ENCODE data around the gene RAD17. TPM values are rescaled to one million over a fixed set of nuclear protein-coding genes. Genes with fewer than 3 reads are reported as not detected.
A peak's percentile ranks its signal among the peaks of the same experiment; 100 is the strongest.

RAD17 gene
- total and polyA plus RNA-seq, 12 donors, result 9.0 to 23.5 (median 19.2) TPM

GRCh38 chr5:69360442-69360841 lies 9.2 kb upstream of the RAD17 start:
- WGBS, 2 donors, result 92 to 100% methylated on average over 1 of the region's 1 CpG
- Histone ChIP-seq H3K4me3 (no peak overlapping the region), H3K4me1 (peaks cover 0 to 6% (median 0%) of the 10 kb centered on the region in 9 donors), H3K9me3 (no peaks in the 10 kb centered on the region), H3K27ac (no peak overlapping the region), H3K27me3 (no peaks in the 10 kb centered on the region), H3K36me3 (peaks cover 0 to 65% (median 0%) of the 10 kb centered on the region in 9 donors)
- no peak for ATAC-seq
- no peak for TF ChIP-seq CTCF (IDR thresholded peaks at IDR 0.05)
- no peak for DNase-seq
- intact Hi-C loops (cut with DNase I), result loop anchor here in 4 of 10 donors (10.0 kb wide), 2 partner anchors 126 to 266 kb away; partner anchors contain the start of genes CDK7 (in 2 of the 4) and SLC30A5 (in 2 of the 4)

GRCh38 chr5:69364414-69364813 lies 5.2 kb upstream of the RAD17 start:
- H3K36me3 ChIP-seq, result peaks cover 0 to 66% (median 12%) of the 10 kb centered on the region in 9 donors
- intact Hi-C loops (cut with DNase I), result loop anchor here in 4 of 10 donors (10.0 kb wide), 2 partner anchors 130 to 270 kb away; partner anchors contain the start of genes CDK7 (in 2 of the 4) and SLC30A5 (in 2 of the 4)
- peaks cover 0 to 27% (median 16%) of the 10 kb centered on the region in 9 donors for H3K4me1 ChIP-seq
- DNase-seq, result no peak
- no peaks in the 10 kb centered on the region for H3K9me3 ChIP-seq
- peak in 4 of 9 donors; percentile 12 to 36 (median 26) for TF ChIP-seq CTCF (IDR thresholded peaks at IDR 0.05)
- H3K27ac ChIP-seq, result no peak overlapping the region
- H3K27me3 ChIP-seq, result no peaks in the 10 kb centered on the region
- WGBS, 2 donors, result 43 to 57% methylated on average over 3 of the region's 3 CpGs
- ATAC-seq, result no peak
- H3K4me3 ChIP-seq, result no peak overlapping the region

GRCh38 chr5:69364850-69365249 lies 4.8 kb upstream of the RAD17 start:
- H3K36me3 ChIP-seq, result peaks cover 0 to 65% (median 12%) of the 10 kb centered on the region in 9 donors
- ATAC-seq, result no peak
- H3K27ac ChIP-seq, result no peak overlapping the region
- no peak for TF ChIP-seq CTCF (IDR thresholded peaks at IDR 0.05)
- intact Hi-C loops (cut with DNase I), result loop anchor here in 5 of 10 donors (5.0 to 10.0 kb wide), 3 partner anchors 130 to 273 kb away; partner anchors contain the start of genes SLC30A5 (in 3 of the 5) and CDK7 (in 2 of the 5)
- peaks cover 0 to 27% (median 16%) of the 10 kb centered on the region in 9 donors for H3K4me1 ChIP-seq
- WGBS, 2 donors, result 73 to 81% methylated on average over 3 of the region's 3 CpGs
- H3K4me3 ChIP-seq, result no peak overlapping the region
- no peak for DNase-seq
- H3K9me3 ChIP-seq, result no peaks in the 10 kb centered on the region
- no peaks in the 10 kb centered on the region for H3K27me3 ChIP-seq

GRCh38 chr5:69367697-69368279 lies 1.8 kb upstream of the RAD17 start:
- peaks cover 0 to 48% (median 12%) of the 10 kb centered on the region in 9 donors for H3K36me3 ChIP-seq
- H3K9me3 ChIP-seq, result no peaks in the 10 kb centered on the region
- intact Hi-C loops (cut with DNase I), result loop anchor here in 5 of 10 donors (2.0 to 10.0 kb wide), 4 partner anchors 133 to 325 kb away; partner anchors contain the start of genes SLC30A5 (in 3 of the 5) and CDK7 (in 2 of the 5)
- ATAC-seq, result no peak
- peak overlapping the region in 4 of 10 donors; percentile 99 for H3K27ac ChIP-seq
- no peak for DNase-seq
- H3K4me3 ChIP-seq, result peak overlapping the region in 6 of 10 donors; percentile 75 to 85 (median 79)
- TF ChIP-seq CTCF (IDR thresholded peaks at IDR 0.05), result no peak
- 93 to 96% methylated on average over 11 of the region's 11 CpGs for WGBS, 2 donors
- peaks cover 0 to 50% (median 31%) of the 10 kb centered on the region in 9 donors for H3K4me1 ChIP-seq
- H3K27me3 ChIP-seq, result no peaks in the 10 kb centered on the region

Measured in heart right ventricle (tissue), 16 donors.